GM18867 (cell line): ENCODE results near the gene RAC2.

Source experiments
- ATAC-seq: cut with Tn5 transposase; IDR thresholded peaks from one replicate; pipeline ENCODE4 v1.9.1; 2021; ENCODE audit warnings: mild to moderate bottlenecking, moderate library complexity; ENCODE audit not compliant: unreplicated experiment

The RAC2 gene

DNA sequence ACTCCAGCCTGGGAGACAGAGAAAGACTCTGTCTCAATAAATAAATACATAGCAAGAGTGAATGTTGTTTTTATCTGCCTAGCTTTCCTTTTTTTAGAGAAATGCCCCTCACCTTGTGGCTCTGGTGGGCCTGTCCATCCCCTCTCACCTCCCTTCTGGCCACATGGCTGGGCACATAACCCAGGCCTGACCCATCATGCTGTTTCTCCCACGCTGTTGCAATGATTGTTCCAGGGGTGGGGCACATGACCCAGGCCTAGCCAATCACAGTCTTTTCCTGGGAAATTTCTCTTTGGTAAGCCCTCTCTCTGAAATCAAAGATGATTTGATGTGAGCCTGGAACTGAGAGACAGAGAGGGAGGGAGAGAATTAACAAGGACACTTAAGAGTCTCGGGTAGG is 32.7 kb upstream of the RAC2 start:
- ATAC-seq, result no peak

DNA sequence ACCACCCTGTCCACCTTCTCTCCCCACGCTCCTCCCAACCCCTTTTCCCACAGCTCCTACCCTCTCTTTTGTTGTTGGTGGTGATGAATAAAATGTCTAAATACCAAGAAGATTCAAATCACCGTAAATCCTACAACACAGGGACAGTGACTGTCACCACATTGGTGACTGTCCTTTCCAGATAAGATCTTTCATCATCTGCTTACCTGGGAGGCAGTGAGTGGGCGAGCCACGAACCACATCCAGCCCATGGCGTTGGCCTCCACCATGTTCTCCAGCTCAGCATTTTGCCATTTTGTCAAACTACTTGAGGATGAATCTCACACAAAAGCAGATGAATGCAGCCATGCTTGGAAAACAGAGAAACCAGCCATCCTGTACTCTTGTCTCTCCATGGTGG is 31.6 kb upstream of the RAC2 start:
- no peak for ATAC-seq

DNA sequence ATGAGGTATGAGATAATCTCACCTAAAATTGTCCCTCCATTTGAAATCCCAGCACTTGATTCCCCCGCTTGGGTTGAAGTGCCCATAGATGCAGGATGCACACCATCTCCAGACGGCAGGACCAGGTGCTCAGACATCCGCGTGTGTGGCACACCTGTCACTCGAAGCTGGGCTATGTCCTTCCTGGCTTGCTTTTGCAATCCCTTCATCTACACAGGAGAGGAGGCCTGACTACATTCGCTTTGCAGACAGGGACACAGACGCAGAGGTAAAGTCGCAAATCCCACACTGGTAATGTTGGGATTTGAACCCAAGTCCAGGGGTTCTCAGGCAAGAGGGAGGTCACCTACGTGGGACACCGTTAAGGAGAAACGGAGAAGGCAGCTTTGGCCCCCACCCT is 31.1 kb upstream of the RAC2 start:
- ATAC-seq, result no peak

DNA sequence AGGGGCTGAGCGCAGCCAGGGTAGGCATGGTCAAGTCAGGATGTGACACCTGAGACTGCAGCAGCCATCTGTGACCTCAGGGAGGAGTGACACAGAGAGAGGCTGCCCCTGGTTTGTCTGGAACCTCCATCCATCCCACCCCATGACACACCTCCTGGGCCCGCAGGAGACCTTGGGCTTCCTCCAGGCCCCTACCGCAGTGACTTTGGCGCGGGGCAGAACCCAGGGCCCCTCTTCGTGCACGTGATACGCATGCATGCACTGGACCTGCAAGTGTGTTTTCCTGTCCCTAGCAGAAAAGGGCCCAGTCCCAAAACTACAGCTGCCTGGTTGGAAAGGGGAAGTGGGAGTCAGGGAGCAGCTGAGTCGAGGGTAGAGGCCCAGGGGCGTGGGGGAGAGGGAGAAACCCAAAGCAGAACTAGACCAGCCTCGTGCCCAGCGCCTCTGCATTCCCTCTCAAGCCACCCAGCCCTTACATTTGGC is 30.4 kb upstream of the RAC2 start:
- no peak for ATAC-seq

DNA sequence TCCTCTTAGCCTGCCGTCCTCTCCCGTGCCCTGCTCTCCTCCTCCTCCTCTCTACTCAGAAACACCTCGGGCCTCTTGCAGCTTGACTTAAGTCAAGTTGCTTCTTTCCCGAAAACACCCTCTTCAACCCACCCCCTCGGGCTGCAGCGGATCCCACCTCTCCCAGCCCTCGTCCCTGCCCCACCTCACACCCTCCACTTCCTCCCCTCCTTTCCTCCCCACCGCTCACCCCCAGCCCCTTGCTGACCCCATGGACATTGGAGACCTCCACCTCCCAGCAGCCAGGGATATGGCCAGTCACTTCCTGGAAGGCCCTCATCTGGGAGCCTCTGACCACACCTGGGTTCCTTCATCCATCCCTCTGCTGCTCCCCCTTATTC is 29.8 kb upstream of the RAC2 start:
- ATAC-seq, result no peak

DNA sequence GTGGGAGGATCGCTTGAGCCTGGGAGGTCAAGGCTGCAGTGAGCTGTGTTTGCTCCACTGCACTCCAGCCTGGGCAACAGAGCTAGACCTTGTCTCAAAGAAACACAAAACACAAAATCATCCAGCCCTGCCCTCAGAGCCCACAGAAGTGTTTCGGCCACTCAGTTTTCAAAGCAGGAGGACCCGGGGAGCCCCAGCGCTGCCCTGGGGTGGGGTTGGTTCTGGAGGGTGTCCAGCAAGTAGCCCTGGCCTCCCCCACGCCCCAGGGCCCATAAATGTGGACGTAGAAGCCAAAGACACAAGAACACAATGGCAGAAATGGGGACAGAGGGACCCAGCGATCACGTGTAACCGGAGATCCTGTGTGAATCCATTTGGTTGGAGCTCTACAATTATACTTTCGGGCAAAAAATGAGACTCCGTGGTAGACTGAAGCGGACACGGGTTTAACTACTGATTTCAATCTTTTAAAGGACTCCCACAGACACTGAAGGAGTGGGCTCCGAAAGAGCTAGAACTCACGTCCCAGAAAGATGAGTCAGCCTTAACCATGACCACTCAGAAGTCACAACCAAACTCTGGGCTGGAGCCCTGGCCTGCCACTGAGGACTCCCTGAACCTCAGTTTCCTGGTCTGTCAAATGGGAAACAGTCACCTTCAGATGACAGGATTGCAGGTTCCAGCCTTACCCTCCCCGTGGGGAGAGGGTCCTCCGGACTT is 29.2 kb upstream of the RAC2 start:
- ATAC-seq, result peak; percentile 43

DNA sequence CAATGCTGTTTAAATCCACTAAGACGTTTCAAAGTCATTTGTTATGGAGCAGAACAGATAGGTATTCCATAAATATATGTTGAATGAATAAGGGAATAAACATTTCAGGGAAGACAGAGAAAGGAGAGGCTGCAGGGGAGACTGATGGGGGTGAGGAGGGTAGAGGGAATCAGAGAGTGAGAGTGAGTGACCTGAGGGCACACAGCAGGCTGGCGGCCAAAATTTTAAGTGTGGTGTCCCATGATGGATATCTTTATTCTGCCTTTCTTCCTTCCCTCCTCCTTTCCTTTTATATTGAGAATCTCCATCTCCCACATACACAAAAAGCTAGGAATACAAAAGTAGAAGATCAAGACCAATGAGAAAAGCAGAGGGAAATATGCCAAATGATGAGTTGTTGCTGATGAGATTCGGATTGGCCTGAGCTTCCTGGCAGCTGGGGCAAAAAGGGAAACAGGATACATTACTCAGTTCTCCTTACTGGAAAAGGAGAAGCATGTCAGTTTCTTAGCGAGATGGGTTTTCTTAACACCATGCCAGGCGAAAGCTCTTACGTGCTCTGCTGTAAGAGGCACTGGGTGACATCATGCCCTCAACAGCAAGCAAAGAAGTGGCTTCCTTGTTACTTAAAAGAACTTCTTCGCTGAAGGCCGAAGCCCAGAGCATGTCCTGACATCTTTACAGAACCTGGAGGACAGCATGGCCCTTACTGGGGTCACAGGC is 27.0 kb upstream of the RAC2 start:
- ATAC-seq, result no peak

DNA sequence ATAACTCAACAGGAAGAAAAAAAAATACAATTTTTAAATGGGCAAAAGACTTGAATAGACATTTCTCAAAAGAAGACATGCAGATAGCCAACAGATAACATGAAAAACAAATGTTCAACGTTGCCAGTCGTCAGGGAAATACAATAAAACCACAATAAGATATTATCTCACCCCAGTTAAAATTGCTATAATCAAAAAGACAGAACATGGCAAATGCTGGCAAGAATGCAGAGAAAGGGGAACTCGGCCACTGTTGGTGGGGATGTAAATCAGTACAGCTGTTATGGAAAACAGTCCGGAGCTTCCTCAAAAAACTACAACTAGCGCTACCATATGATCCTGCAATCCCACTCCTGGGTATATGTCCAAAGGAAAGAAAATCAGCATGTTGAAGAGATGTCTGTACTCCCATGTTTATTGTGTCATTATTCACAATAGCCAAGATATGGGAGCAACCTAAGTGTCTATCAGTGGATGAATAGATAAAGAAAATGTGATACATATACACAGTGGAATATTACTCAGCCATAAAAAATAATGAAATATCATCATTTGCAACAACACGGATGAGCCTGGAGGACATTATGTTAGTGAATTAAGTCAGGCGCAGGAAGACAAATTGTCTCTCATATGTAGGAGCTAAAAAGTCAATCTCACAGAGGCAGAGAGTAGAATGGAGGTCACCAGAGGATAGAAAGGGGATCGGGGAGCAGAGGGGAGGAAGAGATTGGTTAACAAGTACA is 26.0 kb upstream of the RAC2 start:
- ATAC-seq, result no peak

DNA sequence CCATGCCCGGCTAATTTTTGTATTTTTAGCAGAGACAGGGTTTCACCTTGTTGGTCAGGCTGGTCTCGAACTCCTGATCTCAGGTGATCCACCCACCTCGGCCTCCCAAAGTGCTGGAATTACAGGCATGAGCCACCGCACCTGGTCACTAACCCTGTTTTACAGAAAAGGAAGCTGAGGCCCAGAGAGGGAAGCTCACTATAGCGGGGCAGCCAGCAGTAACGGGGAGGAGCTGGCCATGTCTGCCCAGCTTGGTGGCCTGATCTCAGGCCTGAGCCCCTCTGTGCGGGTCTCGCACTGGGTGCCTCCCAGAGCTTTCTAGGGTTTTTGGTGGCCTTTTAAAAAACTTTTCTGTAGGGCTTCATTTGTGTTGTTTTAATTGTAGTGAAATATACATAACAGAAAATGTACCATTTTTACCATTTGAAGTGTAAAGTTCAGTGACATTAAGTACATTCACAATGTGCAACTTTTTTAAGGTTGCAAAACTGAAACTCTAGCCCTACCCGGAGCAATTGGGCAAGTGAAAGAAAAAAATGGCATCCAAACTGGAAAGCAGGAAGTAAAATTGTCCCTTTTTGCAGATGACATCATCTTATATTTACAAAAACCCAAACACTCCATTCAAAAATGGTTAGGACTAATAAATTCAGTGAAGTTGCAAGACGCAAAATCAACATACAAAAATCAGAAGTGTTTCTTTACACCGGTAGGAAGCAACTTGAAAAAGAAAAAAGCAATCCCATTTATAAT is 23.8 kb upstream of the RAC2 start:
- ATAC-seq, result no peak

DNA sequence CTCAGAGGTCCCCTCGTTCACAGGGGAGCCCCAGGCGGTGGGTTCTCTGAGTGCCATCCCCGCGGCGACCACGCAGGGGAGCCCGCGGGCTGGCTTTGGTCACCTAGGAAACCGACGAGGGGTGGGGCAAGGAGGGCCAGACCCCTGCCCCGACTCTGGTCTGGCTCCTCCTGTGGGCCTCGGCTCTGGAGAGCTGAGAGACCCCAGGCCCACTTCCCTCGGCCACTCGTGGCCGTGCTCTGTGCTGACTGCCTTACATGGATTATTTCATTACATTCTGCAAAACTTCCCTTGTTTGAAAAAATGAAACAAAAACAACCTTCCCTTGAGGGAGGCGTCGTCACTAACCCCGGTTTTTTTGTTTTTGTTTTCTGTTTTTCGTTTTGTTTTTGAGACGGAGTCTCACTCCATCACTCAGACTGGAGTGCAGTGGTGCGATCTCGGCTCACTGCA is 23.1 kb upstream of the RAC2 start:
- ATAC-seq, result peak; percentile 79

DNA sequence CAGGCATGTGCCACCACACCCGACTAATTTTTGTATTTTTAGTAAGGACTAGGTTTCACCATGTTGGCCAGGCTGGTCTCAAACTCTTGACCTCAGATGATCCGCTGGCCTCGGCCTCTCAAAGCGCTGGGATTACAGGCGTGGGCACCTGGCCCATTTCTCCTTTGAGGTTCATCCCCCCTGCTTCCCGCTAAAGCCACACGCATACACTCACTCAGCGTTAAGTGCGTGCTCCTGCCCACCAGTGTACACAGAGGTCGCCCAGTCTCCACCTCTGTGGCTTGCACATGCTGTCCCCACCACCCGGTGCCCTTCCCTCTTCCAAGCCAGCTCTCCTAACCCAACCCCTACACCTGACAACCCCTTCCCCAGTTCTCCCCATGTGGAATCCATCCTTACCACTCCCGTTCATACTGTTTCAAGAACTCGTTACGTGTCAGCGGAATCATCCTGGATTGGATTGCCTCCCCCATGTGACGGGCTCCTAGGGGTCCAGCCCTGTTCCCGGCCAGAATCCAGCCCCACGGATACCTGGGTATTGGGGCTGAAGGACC is 22.6 kb upstream of the RAC2 start:
- ATAC-seq, result no peak

DNA sequence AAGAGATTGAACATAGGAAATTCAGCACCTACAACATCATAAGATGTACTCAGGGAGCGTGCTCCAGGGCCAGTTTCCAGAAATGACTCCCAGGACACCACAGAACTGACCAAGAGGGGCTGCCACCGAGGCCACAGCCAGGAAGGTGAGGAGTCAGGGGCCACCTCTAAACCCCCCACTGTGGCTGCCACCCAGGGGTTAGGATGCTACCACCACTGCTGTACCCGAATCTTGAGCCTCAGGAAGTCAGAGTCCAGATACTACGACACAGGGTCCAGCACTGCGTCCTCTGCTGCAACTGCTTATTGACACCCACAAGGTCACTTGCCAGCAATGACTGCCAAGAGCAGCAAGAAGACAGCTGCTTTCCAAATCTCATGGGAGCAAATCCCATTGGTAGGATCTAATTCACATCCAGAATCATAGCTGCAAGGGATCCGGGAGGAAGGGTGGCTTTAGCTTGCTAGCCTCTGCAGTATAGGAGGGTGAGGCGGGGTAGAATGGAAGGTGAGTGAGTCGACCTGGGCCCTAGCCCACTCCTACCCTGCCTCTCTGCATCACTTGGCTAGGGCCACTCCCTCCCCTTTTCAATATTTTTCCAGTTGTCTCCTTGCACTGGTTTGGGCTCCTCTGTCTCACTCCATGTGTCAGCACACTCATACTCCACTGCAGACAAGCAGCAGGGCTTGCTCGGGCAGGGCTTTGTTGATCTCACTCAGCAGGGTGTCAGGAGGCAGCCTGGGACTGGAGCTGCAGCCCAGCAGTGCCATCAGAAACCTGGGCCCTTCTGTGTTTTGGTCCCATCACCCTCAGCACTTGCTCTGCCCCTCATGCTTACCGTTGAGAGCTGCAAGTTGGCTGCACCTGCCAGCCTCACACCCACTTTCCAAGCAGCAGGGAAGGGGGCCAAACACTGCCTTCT is 20.2 kb upstream of the RAC2 start:
- ATAC-seq, result no peak

DNA sequence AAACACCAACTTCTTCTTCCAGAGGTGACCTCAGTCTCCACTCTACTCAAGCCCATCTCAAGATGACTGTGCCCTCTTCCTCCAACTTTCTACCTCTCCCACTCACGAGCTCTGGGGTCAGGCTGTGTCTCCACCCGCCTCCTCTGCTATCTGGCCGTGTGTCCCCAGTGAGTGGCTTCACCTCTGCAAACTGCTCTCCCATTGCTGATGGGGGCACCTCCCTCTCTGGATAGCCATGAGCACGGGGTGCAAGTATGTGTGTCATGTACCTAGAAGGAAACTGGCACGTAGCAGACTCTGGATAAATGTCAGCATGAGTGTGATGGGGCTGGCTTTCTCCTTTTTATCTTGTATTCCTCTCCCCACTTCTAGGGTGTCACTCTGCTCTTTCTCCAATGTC is 18.3 kb upstream of the RAC2 start:
- no peak for ATAC-seq

DNA sequence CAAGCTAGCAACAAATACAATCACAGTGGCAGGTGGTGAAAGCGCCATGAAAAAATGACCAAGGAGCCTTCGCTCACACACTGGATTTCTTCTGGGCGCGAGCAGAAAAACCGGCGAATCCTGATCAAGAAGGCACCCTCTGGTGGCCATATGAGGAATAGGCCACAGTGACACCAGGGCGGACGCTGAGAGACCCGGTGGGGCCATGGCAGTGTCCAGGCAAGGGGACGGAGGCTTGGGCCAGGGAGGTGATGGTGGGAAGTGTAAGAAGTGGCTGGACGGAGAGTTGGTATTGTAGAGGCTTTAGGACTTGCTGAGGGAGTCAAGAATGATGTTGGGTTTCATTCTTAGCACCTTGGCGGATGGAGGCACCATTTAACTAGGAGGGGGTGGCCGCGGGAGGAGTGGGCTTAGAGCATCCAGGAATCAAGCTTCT is 16.9 kb upstream of the RAC2 start:
- ATAC-seq, result no peak

DNA sequence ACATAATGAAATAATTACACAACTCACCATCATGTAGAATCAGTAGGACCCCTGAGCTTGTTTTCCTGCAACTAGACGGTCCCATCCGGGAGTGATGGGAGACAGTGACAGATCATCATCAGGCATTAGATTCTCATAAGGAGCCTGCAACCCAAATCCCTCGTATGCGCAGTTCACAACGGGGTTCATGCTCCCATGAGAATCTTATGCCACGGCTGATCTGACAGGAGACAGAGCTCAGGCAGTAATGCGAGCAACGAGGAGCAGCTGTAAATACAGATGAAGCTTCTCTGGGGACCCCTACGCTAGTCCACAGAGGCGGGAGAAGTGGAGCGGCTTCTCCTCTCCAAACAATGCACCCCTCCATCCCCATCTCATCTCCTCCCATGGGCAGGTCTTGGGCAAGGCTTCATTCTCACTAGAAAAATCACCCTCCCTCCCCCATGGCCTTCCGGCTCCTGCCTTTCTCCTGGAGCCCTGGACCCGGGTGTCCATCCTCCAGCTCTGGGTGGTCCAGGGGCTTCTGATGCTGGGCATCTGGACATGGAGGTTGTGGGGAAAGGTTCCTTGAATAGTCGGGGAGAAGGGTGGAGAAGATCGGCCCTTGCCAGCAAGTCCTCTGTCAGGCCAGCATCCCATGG is 16.2 kb upstream of the RAC2 start:
- no peak for ATAC-seq

DNA sequence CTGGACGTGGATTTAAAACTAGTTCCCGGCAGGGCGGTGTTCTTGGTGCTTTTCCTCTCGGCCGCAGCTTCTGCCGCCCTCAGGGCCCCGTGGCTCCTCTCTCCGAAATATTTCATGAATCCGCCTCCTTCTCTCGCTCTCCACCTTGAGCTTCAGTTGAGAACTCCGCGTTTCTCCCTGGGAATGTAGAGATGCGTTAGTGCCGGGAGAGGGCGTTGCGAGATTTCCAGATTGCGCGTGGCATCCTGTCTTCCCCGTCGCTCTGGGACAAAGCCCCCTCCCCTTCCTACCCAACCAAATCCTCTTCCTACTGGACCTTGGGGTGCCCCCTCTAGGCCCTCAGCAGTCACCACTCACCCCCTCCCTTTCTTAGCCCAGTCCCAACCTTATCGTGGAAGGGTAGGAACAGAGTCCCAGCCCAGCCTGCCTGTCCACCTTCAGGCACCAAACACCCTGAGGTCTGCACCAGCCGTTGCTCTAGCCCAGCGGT is 15.5 kb upstream of the RAC2 start:
- no peak for ATAC-seq

DNA sequence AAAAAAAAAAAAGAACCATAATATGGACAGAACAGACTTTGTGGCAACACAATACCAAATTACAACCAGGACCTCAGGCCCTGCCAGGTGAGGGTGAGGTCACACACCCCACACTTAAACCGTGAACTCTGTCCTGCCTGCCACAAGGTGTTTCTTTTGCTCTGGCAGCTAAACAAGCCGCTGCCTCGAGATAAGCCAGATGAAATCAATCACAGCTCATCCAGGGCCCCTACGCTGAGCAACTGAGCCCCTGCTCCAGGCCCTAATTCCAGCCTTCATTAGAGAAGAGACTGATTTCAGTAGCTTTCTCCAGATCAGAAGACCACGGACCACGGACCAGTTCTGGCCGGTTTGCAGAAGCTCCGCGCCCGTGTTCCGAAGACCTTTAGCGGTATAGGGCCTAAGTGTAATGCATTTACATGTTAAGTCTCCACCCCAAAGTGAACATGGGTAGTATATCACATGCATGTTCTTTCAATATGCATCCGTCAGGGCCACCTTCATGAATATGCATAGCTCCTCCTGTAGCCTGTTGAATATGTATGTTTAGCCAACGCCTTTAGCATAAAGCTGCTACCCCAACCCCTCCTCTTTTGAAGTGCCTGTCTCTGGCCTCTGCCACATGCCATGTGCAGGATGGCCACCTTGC is 14.8 kb upstream of the RAC2 start:
- no peak for ATAC-seq

DNA sequence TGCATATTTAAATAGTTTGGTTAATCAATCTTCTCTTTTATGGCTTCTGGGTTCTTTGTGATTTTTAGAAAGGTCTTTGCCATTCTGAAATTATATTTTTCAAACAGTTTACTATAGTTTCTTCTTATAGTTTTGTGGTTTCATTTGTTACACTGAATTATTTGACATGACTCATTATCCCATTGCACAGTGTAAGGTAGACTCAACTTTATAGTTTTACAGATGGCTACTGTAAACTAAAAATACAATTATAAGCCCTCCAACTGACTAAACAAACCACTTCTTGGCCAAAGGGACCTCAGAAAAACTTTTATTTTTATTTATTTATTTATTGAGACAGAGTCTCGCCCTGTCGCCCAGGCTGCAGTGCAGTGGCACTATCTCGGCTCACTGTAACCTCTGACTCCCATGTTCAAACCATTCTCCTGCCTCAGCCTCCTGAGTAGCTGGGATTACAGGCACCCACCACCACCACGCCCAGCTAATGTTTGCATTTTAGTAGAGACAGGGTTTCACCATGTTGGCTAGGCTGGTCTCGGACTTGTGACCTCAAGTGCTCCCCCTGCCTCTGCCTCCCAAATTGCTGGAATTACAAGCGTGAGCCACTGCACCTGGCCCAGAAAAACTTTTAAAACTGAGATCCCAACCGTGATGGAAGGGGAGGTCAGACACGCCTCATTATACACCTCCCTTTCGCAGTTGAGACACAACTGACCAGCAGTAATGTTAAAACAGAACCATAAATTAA is 14.1 kb upstream of the RAC2 start:
- no peak for ATAC-seq
